Caco-2 (cell line): Measurements from ENCODE around the gene ADAMTS8. TPM values are rescaled to one million over a fixed set of nuclear protein-coding genes. Genes with fewer than 3 reads are reported as not detected.

Experiments used
- BruUV-seq: library from RNA; stranded (reverse); fragments of 400-500 nt; replicated peaks from 2 replicates; lab custom pipeline; 2021; lab: Mats Ljungman, UMichigan
- CTCF ChIA-PET: fragments of 300-600 bp; sonication (Branson Sonifier 250); formaldehyde crosslinking; loops from one replicate; lab custom pipeline; 2022; ENCODE audit warnings: antibody characterized with exemption; lab: Charles Lee
- POLR2A ChIA-PET: fragments of 300-600 bp; sonication (Branson Sonifier 250); formaldehyde crosslinking; loops from one replicate; lab custom pipeline; 2022; ENCODE audit warnings: antibody characterized with exemption; lab: Charles Lee
- DNase-seq, 2 experiments: peaks; one replicate each; pipeline versions ENCODE4 v3.0.0 to v3.0.0-alpha.2; 2020 to 2022
- H3K27me3 ChIP-seq: replicated peaks from 2 replicates; pipeline ENCODE4 v1.6.0; 2011; ENCODE audit warnings: low read length; ENCODE audit not compliant: control insufficient read depth, insufficient read depth
- H3K36me3 ChIP-seq: 2 replicates; pipeline ENCODE4 v1.5.1; 2011; ENCODE audit warnings: low read length; ENCODE audit not compliant: control insufficient read depth, insufficient read depth
- H3K4me1 ChIP-seq: fragments of 250-450 bp; sonication (Bioruptor Pico); 2 replicates; pipeline ENCODE4 v1.5.1; 2020; ENCODE audit warnings: mild to moderate bottlenecking
- H3K4me3 ChIP-seq: 2 replicates; pipeline ENCODE4 v1.5.1; 2011; ENCODE audit warnings: low read depth, mild to moderate bottlenecking, control low read depth, low read length
- H3K9me3 ChIP-seq: fragments of 250-450 bp; sonication (Bioruptor Pico); 2 replicates; pipeline ENCODE4 v1.5.1; 2020; ENCODE audit warnings: mild to moderate bottlenecking, moderate library complexity
- H3K27ac Mint-ChIP-seq: one replicate; pipeline ENCODE4 v1.8.0; 2022; ENCODE audit warnings: mixed read lengths; ENCODE audit not compliant: unreplicated experiment
- H3K27me3 Mint-ChIP-seq: one replicate; pipeline ENCODE4 v1.8.0; 2022; ENCODE audit warnings: mixed read lengths; ENCODE audit not compliant: insufficient read depth, unreplicated experiment
- H3K36me3 Mint-ChIP-seq: one replicate; pipeline ENCODE4 v1.8.0; 2022; ENCODE audit warnings: mild to moderate bottlenecking, mixed read lengths; ENCODE audit not compliant: insufficient read depth, unreplicated experiment
- H3K4me1 Mint-ChIP-seq: one replicate; pipeline ENCODE4 v1.8.0; 2022; ENCODE audit warnings: low read depth, mixed read lengths; ENCODE audit not compliant: unreplicated experiment
- H3K4me3 Mint-ChIP-seq: one replicate; pipeline ENCODE4 v1.8.0; 2022; ENCODE audit warnings: mild to moderate bottlenecking, moderate library complexity, mixed read lengths; ENCODE audit not compliant: unreplicated experiment
- H3K9me3 Mint-ChIP-seq: one replicate; pipeline ENCODE4 v1.8.0; 2022; ENCODE audit warnings: mixed read lengths; ENCODE audit not compliant: unreplicated experiment
- intact Hi-C: fragments of 100-400 bp; cut with micrococcal nuclease; formaldehyde crosslinking; loops from one replicate; pipeline ENCODE4 v1.10.0; 2022; ENCODE audit not compliant: unreplicated experiment
- total RNA-seq: library from RNA; stranded (reverse); gene quantifications from 2 replicates; pipeline ENCODE4 v1.2.3, GENCODE V29; 2022
- TF ChIP-seq, protein P1 (sequence below), 2 experiments: fragments of 200-600 bp in 1 of 2; IDR thresholded peaks; 1 replicate in 1 of 2; 2 replicates in 1 of 2; pipeline versions ENCODE4 v1.5.1 to v1.8.0; 2011 to 2022; ENCODE audit warnings: antibody characterized with exemption in 1 of 2, control low read depth in 1 of 2, inconsistent platforms in 1 of 2, low read depth in 1 of 2, low read length in 1 of 2, mild to moderate bottlenecking in 1 of 2, moderate library complexity in 1 of 2; ENCODE audit not compliant: insufficient read depth in 1 of 2, severe bottlenecking in 1 of 2, unreplicated experiment in 1 of 2

Gene ADAMTS8
- total RNA-seq, 1 experiment from 2014 or later: not detected

- POLR2A ChIA-PET: no interaction called here
These were observed 9.4 kb upstream of the ADAMTS8 start for GRCh38 chr11:130437848-130438247.

GRCh38 chr11:130436171-130436570 lies 7.8 kb upstream of the ADAMTS8 start:
- ChIA-PET POLR2A (no interaction called here), CTCF (interaction anchor here (1.9 to 5.6 kb wide), 2 partner anchors 424 to 458 kb away, joined by 6 to 132 read pairs; no protein-coding TSS in a partner anchor)
- BruUV-seq: no TSS peak
- no peaks in the 10 kb centered on the region for H3K36me3 Mint-ChIP-seq
- peaks cover 32% of the 10 kb centered on the region for H3K27me3 Mint-ChIP-seq
- no peak overlapping the region for H3K4me3 ChIP-seq
- no peaks in the 10 kb centered on the region for H3K4me1 Mint-ChIP-seq
- no peak overlapping the region for H3K27ac Mint-ChIP-seq
- H3K27me3 ChIP-seq: peaks cover 2% of the 10 kb centered on the region; the same call in 1 of the 2 replicates
- no peaks in the 10 kb centered on the region for H3K36me3 ChIP-seq
- no peaks in the 10 kb centered on the region for H3K4me1 ChIP-seq
- no peak for DNase-seq
- intact Hi-C loops: no loop called here
- TF ChIP-seq, protein P1, sequence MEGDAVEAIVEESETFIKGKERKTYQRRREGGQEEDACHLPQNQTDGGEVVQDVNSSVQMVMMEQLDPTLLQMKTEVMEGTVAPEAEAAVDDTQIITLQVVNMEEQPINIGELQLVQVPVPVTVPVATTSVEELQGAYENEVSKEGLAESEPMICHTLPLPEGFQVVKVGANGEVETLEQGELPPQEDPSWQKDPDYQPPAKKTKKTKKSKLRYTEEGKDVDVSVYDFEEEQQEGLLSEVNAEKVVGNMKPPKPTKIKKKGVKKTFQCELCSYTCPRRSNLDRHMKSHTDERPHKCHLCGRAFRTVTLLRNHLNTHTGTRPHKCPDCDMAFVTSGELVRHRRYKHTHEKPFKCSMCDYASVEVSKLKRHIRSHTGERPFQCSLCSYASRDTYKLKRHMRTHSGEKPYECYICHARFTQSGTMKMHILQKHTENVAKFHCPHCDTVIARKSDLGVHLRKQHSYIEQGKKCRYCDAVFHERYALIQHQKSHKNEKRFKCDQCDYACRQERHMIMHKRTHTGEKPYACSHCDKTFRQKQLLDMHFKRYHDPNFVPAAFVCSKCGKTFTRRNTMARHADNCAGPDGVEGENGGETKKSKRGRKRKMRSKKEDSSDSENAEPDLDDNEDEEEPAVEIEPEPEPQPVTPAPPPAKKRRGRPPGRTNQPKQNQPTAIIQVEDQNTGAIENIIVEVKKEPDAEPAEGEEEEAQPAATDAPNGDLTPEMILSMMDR (IDR thresholded peaks at IDR 0.05; ENCODE audit: insufficient read depth in 1 of 2, low read depth in 1 of 2, low read length in 1 of 2, severe bottlenecking in 1 of 2, unreplicated experiment in 1 of 2): no peak
- peaks cover 3% of the 10 kb centered on the region; the same call in 1 of the 2 replicates for H3K9me3 ChIP-seq
- no peaks in the 10 kb centered on the region for H3K9me3 Mint-ChIP-seq
- H3K4me3 Mint-ChIP-seq: no peak overlapping the region

More at GRCh38 chr11:130437848-130438247, 9.4 kb upstream of the ADAMTS8 start:
- BruUV-seq: no TSS peak
- TF ChIP-seq, protein P1 (IDR thresholded peaks at IDR 0.05; ENCODE audit: insufficient read depth in 1 of 2, low read depth in 1 of 2, low read length in 1 of 2, severe bottlenecking in 1 of 2, unreplicated experiment in 1 of 2): no peak
- Mint-ChIP-seq H3K4me1 (no peaks in the 10 kb centered on the region), H3K27me3 (peaks cover 33% of the 10 kb centered on the region), H3K4me3 (no peak overlapping the region), H3K36me3 (no peaks in the 10 kb centered on the region), H3K27ac (no peak overlapping the region), H3K9me3 (no peaks in the 10 kb centered on the region)
- Histone ChIP-seq H3K27me3 (peaks cover 2% of the 10 kb centered on the region; the same call in 1 of the 2 replicates), H3K4me3 (no peak overlapping the region), H3K4me1 (no peaks in the 10 kb centered on the region), H3K36me3 (no peaks in the 10 kb centered on the region), H3K9me3 (peaks cover 7% of the 10 kb centered on the region; the same call in 1 of the 2 replicates)
- CTCF ChIA-PET: interaction anchor here (1.9 kb wide), 1 partner anchor 456 kb away, joined by 6 read pairs; no protein-coding TSS in a partner anchor
- intact Hi-C loops: no loop called here
- no peak for DNase-seq

- Mint-ChIP-seq H3K4me1 (no peaks in the 10 kb centered on the region), H3K27me3 (peaks cover 34% of the 10 kb centered on the region), H3K4me3 (no peak overlapping the region), H3K27ac (no peak overlapping the region), H3K9me3 (no peaks in the 10 kb centered on the region), H3K36me3 (no peaks in the 10 kb centered on the region)
- intact Hi-C loops: loop anchor here (1.0 to 2.0 kb wide), 5 partner anchors 13 to 392 kb away; partner anchors contain the start of gene ADAMTS15
- DNase-seq: no peak
- BruUV-seq: no TSS peak
- Histone ChIP-seq H3K4me1 (no peaks in the 10 kb centered on the region), H3K36me3 (no peaks in the 10 kb centered on the region), H3K9me3 (no peaks in the 10 kb centered on the region), H3K27me3 (peaks cover 2% of the 10 kb centered on the region; the same call in 1 of the 2 replicates), H3K4me3 (no peak overlapping the region)
- CTCF ChIA-PET: interaction anchor here (0.5 to 5.6 kb wide), 4 partner anchors 12 to 459 kb away, joined by 3 to 132 read pairs (median 5); no protein-coding TSS in a partner anchor
- TF ChIP-seq, protein P1 (IDR thresholded peaks at IDR 0.05; ENCODE audit: insufficient read depth in 1 of 2, low read depth in 1 of 2, low read length in 1 of 2, severe bottlenecking in 1 of 2, unreplicated experiment in 1 of 2): no peak
- POLR2A ChIA-PET: no interaction called here
These were observed 7.3 kb upstream of the ADAMTS8 start for GRCh38 chr11:130435671-130436070.
